ENCODE measurements around the gene HK1.

DNA sequence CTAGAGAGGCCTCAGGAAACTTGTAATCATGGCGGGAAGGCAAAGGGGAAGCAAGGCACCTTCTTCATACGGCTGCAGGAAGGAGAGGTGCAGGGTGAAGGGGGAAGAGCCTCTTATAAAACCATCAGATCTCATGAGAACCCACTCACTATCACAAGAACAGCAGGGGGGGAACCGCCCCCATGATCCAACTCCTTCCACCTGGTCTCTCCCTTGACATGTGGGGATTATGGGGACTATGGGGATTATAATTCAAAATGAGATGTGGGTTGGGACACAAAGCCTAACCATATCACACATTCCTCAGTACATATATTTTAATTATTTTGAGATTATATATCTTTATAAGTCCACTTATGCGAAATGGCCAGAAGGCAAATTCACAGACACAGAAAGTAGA is 8.9 kb downstream of the HK1 start:
- TF ChIP-seq POLR2A (IDR thresholded peaks at IDR 0.05) (no peak), POLR2AphosphoS5 (IDR thresholded peaks at IDR 0.05) (no peak)

Measured in gastroesophageal sphincter (tissue), 2 donors.